CD4-positive, alpha-beta memory T cell (primary cell): ENCODE data around the gene TECPR1. TPM values are rescaled to one million over a fixed set of nuclear protein-coding genes. Genes with fewer than 3 reads are reported as not detected.

ENCODE experiments used
- CTCF ChIA-PET: fragments of 350-600 bp; sonication (Branson Sonifier 250); formaldehyde crosslinking; loops from one replicate; lab custom pipeline; 2021; ENCODE audit warnings: inconsistent platforms; ENCODE audit not compliant: partially characterized antibody; lab: Charles Lee
- POLR2A ChIA-PET: fragments of 350-600 bp; sonication (Branson Sonifier 250); formaldehyde crosslinking; loops from one replicate; lab custom pipeline; 2021; ENCODE audit not compliant: partially characterized antibody; lab: Charles Lee
- DNase-seq, 5 donors: peaks; one replicate each; pipeline versions ENCODE4 v3.0.0 to v3.0.0-alpha.2; 2020 to 2022; ENCODE audit warnings: mixed read lengths in 1 of 5
- H3K27ac ChIP-seq: one replicate; pipeline ENCODE4 v1.7.0; 2013; ENCODE audit warnings: low read depth, low read length
- H3K27me3 ChIP-seq: 2 replicates; pipeline ENCODE4 v1.7.0; 2013; ENCODE audit warnings: mild to moderate bottlenecking, low read length, moderate library complexity; ENCODE audit not compliant: insufficient read depth
- H3K36me3 ChIP-seq: 2 replicates; pipeline ENCODE4 v1.7.0; 2013; ENCODE audit warnings: mild to moderate bottlenecking, low read length, moderate library complexity; ENCODE audit not compliant: insufficient read depth
- H3K4me1 ChIP-seq: 2 replicates; pipeline ENCODE4 v1.7.0; 2013; ENCODE audit warnings: mild to moderate bottlenecking, low read length, moderate library complexity; ENCODE audit not compliant: insufficient read depth
- H3K4me3 ChIP-seq, 2 donors: one replicate each; pipeline ENCODE4 v1.7.0; 2013; ENCODE audit warnings: low read length in 2 of 2, mild to moderate bottlenecking in 1 of 2
- H3K9me3 ChIP-seq, 2 donors: one replicate each; pipeline ENCODE4 v1.7.0; 2013; ENCODE audit warnings: low read length in 2 of 2, control low read depth in 1 of 2; ENCODE audit not compliant: control insufficient read depth in 1 of 2
- H3K27ac Mint-ChIP-seq, 7 donors: one replicate each; pipeline ENCODE4 v1.8.0; 2020 to 2021; ENCODE audit warnings: mixed read lengths in 7 of 7, mild to moderate bottlenecking in 6 of 7, inconsistent platforms in 3 of 7, moderate library complexity in 3 of 7
- H3K27me3 Mint-ChIP-seq, 2 donors: one replicate each; pipeline ENCODE4 v1.8.0; 2020 to 2021; ENCODE audit warnings: mixed read lengths in 2 of 2
- H3K36me3 Mint-ChIP-seq, 2 donors: one replicate each; pipeline ENCODE4 v1.8.0; 2020 to 2021; ENCODE audit warnings: mixed read lengths in 2 of 2, inconsistent platforms in 1 of 2, mild to moderate bottlenecking in 1 of 2
- H3K4me1 Mint-ChIP-seq, 4 donors: one replicate each; pipeline ENCODE4 v1.8.0; 2020 to 2021; ENCODE audit warnings: mixed read lengths in 4 of 4, mild to moderate bottlenecking in 1 of 4
- H3K4me3 Mint-ChIP-seq, 8 donors: one replicate each; pipeline ENCODE4 v1.8.0; 2020 to 2021; ENCODE audit warnings: mixed read lengths in 8 of 8, mild to moderate bottlenecking in 7 of 8, moderate library complexity in 6 of 8, inconsistent platforms in 3 of 8
- H3K9me3 Mint-ChIP-seq, 8 donors: one replicate each; pipeline ENCODE4 v1.8.0; 2020 to 2021; ENCODE audit warnings: mixed read lengths in 8 of 8, mild to moderate bottlenecking in 5 of 8, inconsistent platforms in 3 of 8, moderate library complexity in 1 of 8
- intact Hi-C: fragments of 100-400 bp; cut with micrococcal nuclease; formaldehyde crosslinking; loops from one replicate; pipeline ENCODE4 v1.15.1; 2023
- polyA plus RNA-seq, 2 donors: library from polyadenylated mRNA; unstranded; fragments of 300-500 nt; fragmentation: Illumina TruSeq; gene quantifications; one replicate each; pipeline ENCODE4 v1.2.3, GENCODE V29; 2021
- total RNA-seq, 2 experiments: library from RNA; stranded (reverse); gene quantifications; one replicate each; pipeline ENCODE4 v1.2.3, GENCODE V29; 2021

The TECPR1 gene
- total and polyA plus RNA-seq, 4 experiments from 2014 or later, result 17.3 to 147 (median 85.9) TPM

- H3K27ac Mint-ChIP-seq, result peak overlapping the region in 2 of 7 donors; percentile 41 to 66
- no peak overlapping the region for H3K4me3 Mint-ChIP-seq
- POLR2A ChIA-PET, result no interaction called here
These were observed 4.4 kb upstream of the TECPR1 start for GRCh38 chr7:98256431-98256830.

GRCh38 chr7:98254951-98255610, 3.0 kb upstream of the TECPR1 start:
- Histone ChIP-seq H3K27ac (peak overlapping the region; percentile 31), H3K36me3 (peaks cover 12% of the 10 kb centered on the region), H3K4me1 (peaks cover 41% of the 10 kb centered on the region), H3K9me3 (no peaks in the 10 kb centered on the region), H3K27me3 (no peaks in the 10 kb centered on the region), H3K4me3 (no peak overlapping the region)
- POLR2A ChIA-PET, result interaction anchor here (0.7 kb wide), 1 partner anchor 25 kb away, joined by 3 read pairs; no protein-coding TSS in a partner anchor
- H3K4me3 Mint-ChIP-seq, result peak overlapping the region in 6 of 8 donors; percentile 31 to 61 (median 49)
- intact Hi-C loops, result loop anchor here (5.0 kb wide), 2 partner anchors 53 to 147 kb away; partner anchors contain the start of gene BAIAP2L1
- H3K36me3 Mint-ChIP-seq, result peaks cover 15 to 43% of the 10 kb centered on the region in 2 donors
- peak overlapping the region; percentile 32 to 89 (median 70) for H3K27ac Mint-ChIP-seq
- no peaks in the 10 kb centered on the region for H3K9me3 Mint-ChIP-seq
- CTCF ChIA-PET, result no interaction called here
- H3K4me1 Mint-ChIP-seq, result peaks cover 18 to 54% (median 36%) of the 10 kb centered on the region in 4 donors
- no peaks in the 10 kb centered on the region for H3K27me3 Mint-ChIP-seq
- peak in 3 of 5 donors; percentile 10 to 44 (median 40) for DNase-seq

More at GRCh38 chr7:98256431-98256830, 4.4 kb upstream of the TECPR1 start:
- CTCF ChIA-PET, result no interaction called here
- H3K9me3 ChIP-seq, result no peaks in the 10 kb centered on the region
- H3K4me1 ChIP-seq, result peaks cover 27% of the 10 kb centered on the region
- H3K27ac ChIP-seq, result no peak overlapping the region
- no peak overlapping the region for H3K4me3 ChIP-seq
- peaks cover 17 to 43% of the 10 kb centered on the region in 2 donors for H3K36me3 Mint-ChIP-seq
- DNase-seq, result no peak
- peaks cover 17% of the 10 kb centered on the region for H3K36me3 ChIP-seq
- no peaks in the 10 kb centered on the region for H3K27me3 Mint-ChIP-seq
- peaks cover 13 to 40% (median 26%) of the 10 kb centered on the region in 4 donors for H3K4me1 Mint-ChIP-seq
- no peaks in the 10 kb centered on the region for H3K9me3 Mint-ChIP-seq
- intact Hi-C loops, result no loop called here
- H3K27me3 ChIP-seq, result no peaks in the 10 kb centered on the region

- Mint-ChIP-seq H3K4me1 (peaks cover 21 to 59% (median 41%) of the 10 kb centered on the region in 4 donors), H3K36me3 (peaks cover 15 to 43% of the 10 kb centered on the region in 2 donors), H3K9me3 (no peaks in the 10 kb centered on the region), H3K4me3 (no peak overlapping the region), H3K27ac (peak overlapping the region in 6 of 7 donors; percentile 32 to 85 (median 60)), H3K27me3 (no peaks in the 10 kb centered on the region)
- intact Hi-C loops, result loop anchor here (5.0 kb wide), 2 partner anchors 52 to 148 kb away; partner anchors contain the start of gene BAIAP2L1
- H3K27ac ChIP-seq, result no peak overlapping the region
- ChIA-PET CTCF (interaction anchor here (0.7 kb wide), 1 partner anchor 86 kb away, joined by 3 read pairs; no protein-coding TSS in a partner anchor), POLR2A (interaction anchor here (0.7 kb wide), 1 partner anchor 26 kb away, joined by 3 read pairs; no protein-coding TSS in a partner anchor)
- H3K36me3 ChIP-seq, result peaks cover 12% of the 10 kb centered on the region
- H3K4me1 ChIP-seq, result peaks cover 47% of the 10 kb centered on the region
- H3K4me3 ChIP-seq, result no peak overlapping the region
- no peaks in the 10 kb centered on the region for H3K27me3 ChIP-seq
- DNase-seq, result no peak
- H3K9me3 ChIP-seq, result no peaks in the 10 kb centered on the region
These were observed 2.5 kb upstream of the TECPR1 start for GRCh38 chr7:98254516-98254915.

- peak overlapping the region; percentile 94 to 100 (median 99) for H3K27ac Mint-ChIP-seq
- Histone ChIP-seq H3K9me3 (no peaks in the 10 kb centered on the region), H3K27me3 (no peaks in the 10 kb centered on the region), H3K4me1 (peaks cover 66% of the 10 kb centered on the region), H3K4me3 (peak overlapping the region; percentile 70 to 83), H3K36me3 (peaks cover 11% of the 10 kb centered on the region), H3K27ac (peak overlapping the region; percentile 82)
- ChIA-PET POLR2A (interaction anchor here (0.5 to 5.2 kb wide), 7 partner anchors 17 to 1089 kb away, joined by 3 to 71 read pairs (median 16); partner anchors contain the start of gene BRI3), CTCF (interaction anchor here (1.1 kb wide), 1 partner anchor 30 kb away, joined by 3 read pairs; no protein-coding TSS in a partner anchor)
- H3K36me3 Mint-ChIP-seq, result peaks cover 19 to 35% of the 10 kb centered on the region in 2 donors
- peaks cover 26 to 75% (median 53%) of the 10 kb centered on the region in 4 donors for H3K4me1 Mint-ChIP-seq
- H3K27me3 Mint-ChIP-seq, result no peaks in the 10 kb centered on the region
- intact Hi-C loops, result loop anchor here (1.0 to 5.0 kb wide), 3 partner anchors 29 to 150 kb away; partner anchors contain the start of genes BAIAP2L1 and BRI3
- no peak for DNase-seq
- peak overlapping the region; percentile 92 to 97 (median 94) for H3K4me3 Mint-ChIP-seq
- no peaks in the 10 kb centered on the region for H3K9me3 Mint-ChIP-seq
These were observed 508 bp upstream of the TECPR1 start for GRCh38 chr7:98252425-98253054.

- Mint-ChIP-seq H3K27ac (peak overlapping the region; percentile 98 to 100 (median 99)), H3K9me3 (no peaks in the 10 kb centered on the region), H3K4me3 (peak overlapping the region; percentile 92 to 97 (median 94)), H3K36me3 (peaks cover 12 to 30% of the 10 kb centered on the region in 2 donors), H3K4me1 (peaks cover 26 to 72% (median 55%) of the 10 kb centered on the region in 4 donors), H3K27me3 (no peaks in the 10 kb centered on the region)
- Histone ChIP-seq H3K27me3 (no peaks in the 10 kb centered on the region), H3K9me3 (no peaks in the 10 kb centered on the region), H3K4me1 (peaks cover 74% of the 10 kb centered on the region), H3K36me3 (peaks cover 3% of the 10 kb centered on the region), H3K4me3 (peak overlapping the region; percentile 83 to 99), H3K27ac (peak overlapping the region; percentile 82)
- ChIA-PET CTCF (interaction anchor here (1.1 to 1.6 kb wide), 6 partner anchors 9 to 1134 kb away, joined by 3 to 14 read pairs (median 5); partner anchors contain the start of gene SDHAF3), POLR2A (interaction anchor here (0.5 to 5.2 kb wide), 18 partner anchors 10 to 1133 kb away, joined by 3 to 71 read pairs (median 6); partner anchors contain the start of genes BAIAP2L1, BHLHA15, BRI3 and SDHAF3)
- intact Hi-C loops, result loop anchor here (2.0 to 5.0 kb wide), 3 partner anchors 49 to 151 kb away; partner anchors contain the start of genes BAIAP2L1 and LMTK2
- peak; percentile 71 to 84 (median 82) for DNase-seq
These were observed 816 bp downstream of the TECPR1 start for GRCh38 chr7:98251231-98251600.

GRCh38 chr7:98250789-98251188, 1.2 kb downstream of the TECPR1 start:
- ChIA-PET POLR2A (interaction anchor here (0.5 to 5.2 kb wide), 15 partner anchors 11 to 1133 kb away, joined by 3 to 71 read pairs (median 6); partner anchors contain the start of genes ASNS, BAIAP2L1, BHLHA15 and BRI3), CTCF (interaction anchor here (0.7 to 1.6 kb wide), 8 partner anchors 9 to 1133 kb away, joined by 3 to 14 read pairs (median 4); partner anchors contain the start of gene SDHAF3)
- H3K9me3 Mint-ChIP-seq, result no peaks in the 10 kb centered on the region
- H3K27ac Mint-ChIP-seq, result peak overlapping the region; percentile 98 to 100 (median 99)
- peak overlapping the region; percentile 92 to 97 (median 94) for H3K4me3 Mint-ChIP-seq
- H3K4me3 ChIP-seq, result peak overlapping the region; percentile 83 to 99
- peak; percentile 59 to 80 (median 66) for DNase-seq
- H3K4me1 Mint-ChIP-seq, result peaks cover 24 to 72% (median 53%) of the 10 kb centered on the region in 4 donors
- H3K4me1 ChIP-seq, result peaks cover 74% of the 10 kb centered on the region
- H3K27me3 Mint-ChIP-seq, result no peaks in the 10 kb centered on the region
- H3K27me3 ChIP-seq, result no peaks in the 10 kb centered on the region
- intact Hi-C loops, result loop anchor here (2.0 to 5.0 kb wide), 3 partner anchors 48 to 152 kb away; partner anchors contain the start of genes BAIAP2L1 and LMTK2
- peaks cover 5% of the 10 kb centered on the region for H3K36me3 ChIP-seq
- no peaks in the 10 kb centered on the region for H3K9me3 ChIP-seq
- peaks cover 11 to 28% of the 10 kb centered on the region in 2 donors for H3K36me3 Mint-ChIP-seq
- peak overlapping the region; percentile 82 for H3K27ac ChIP-seq
